Coronary artery (tissue), 2 donors: ENCODE data around the gene PDE4C.
"Not testable (repeated sequence)": the region's sequence is repeated elsewhere in the genome, so short reads cannot be mapped to it uniquely, and the experiment has no call there.

Experiments used
- DNase-seq: peaks from one replicate; pipeline ENCODE4 v3.0.0-alpha.2; 2017; ENCODE audit warnings: low spot score
- H3K27ac ChIP-seq, 2 donors: fragments of 200-600 bp; sonication (generic); one replicate each; pipeline ENCODE4 v1.5.1; 2016 to 2019
- H3K4me3 ChIP-seq: fragments of 200-600 bp; sonication (generic); 2 replicates; pipeline ENCODE4 v1.5.1; 2016; ENCODE audit warnings: mild to moderate bottlenecking, moderate library complexity
- TF ChIP-seq, protein P1 (sequence below): fragments of 200-600 bp; sonication (generic); IDR thresholded peaks from one replicate; pipeline ENCODE4 v1.5.1; 2019; ENCODE audit warnings: antibody characterized with exemption

PDE4C gene

DNA sequence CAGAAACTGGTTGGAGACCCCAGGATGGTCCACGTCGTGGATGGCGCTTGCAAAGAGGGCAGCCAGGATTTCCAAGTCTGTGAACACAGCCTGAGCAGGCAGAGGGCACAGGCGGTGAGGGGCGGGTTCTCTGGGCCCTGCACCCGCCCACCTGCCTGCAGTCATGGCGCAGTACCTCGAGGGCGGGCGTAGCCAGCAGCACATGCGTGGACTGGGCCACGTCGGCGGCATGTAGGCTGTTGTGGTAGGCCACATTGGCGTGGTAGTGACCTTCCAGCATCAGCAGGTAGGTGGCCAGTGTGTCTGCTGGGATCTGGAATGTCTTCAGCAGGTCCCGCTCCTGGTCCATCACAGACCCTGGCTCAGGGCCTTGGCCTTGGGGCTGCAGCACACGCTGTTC lies 8.1 kb downstream of the PDE4C start:
- no peak overlapping the region for H3K27ac ChIP-seq
- DNase-seq: no peak
- no peak overlapping the region for H3K4me3 ChIP-seq
- TF ChIP-seq, protein P1, sequence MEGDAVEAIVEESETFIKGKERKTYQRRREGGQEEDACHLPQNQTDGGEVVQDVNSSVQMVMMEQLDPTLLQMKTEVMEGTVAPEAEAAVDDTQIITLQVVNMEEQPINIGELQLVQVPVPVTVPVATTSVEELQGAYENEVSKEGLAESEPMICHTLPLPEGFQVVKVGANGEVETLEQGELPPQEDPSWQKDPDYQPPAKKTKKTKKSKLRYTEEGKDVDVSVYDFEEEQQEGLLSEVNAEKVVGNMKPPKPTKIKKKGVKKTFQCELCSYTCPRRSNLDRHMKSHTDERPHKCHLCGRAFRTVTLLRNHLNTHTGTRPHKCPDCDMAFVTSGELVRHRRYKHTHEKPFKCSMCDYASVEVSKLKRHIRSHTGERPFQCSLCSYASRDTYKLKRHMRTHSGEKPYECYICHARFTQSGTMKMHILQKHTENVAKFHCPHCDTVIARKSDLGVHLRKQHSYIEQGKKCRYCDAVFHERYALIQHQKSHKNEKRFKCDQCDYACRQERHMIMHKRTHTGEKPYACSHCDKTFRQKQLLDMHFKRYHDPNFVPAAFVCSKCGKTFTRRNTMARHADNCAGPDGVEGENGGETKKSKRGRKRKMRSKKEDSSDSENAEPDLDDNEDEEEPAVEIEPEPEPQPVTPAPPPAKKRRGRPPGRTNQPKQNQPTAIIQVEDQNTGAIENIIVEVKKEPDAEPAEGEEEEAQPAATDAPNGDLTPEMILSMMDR: no peak

DNA sequence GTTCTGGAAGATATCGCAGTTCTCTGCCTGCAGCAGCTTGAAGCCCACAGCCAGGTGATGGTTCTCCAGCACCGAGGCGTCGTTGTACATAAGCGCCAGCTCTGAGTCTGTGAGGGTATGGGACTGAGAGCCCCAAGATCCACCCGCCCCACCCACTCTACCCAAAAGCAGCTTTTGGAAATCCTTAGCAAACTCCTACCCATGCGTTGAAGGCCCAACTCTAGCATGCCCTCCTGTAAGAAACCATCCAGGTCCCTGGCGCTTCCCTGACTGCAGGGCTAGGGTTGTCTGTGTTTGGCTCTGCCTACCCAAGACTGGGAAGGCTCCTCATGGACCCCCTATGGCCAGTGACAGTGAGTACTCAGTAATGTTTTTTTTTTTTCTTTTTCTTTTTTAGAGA lies 9.4 kb downstream of the PDE4C start:
- Histone ChIP-seq H3K4me3 (no peak overlapping the region), H3K27ac (no peak overlapping the region)
- DNase-seq: no peak
- TF ChIP-seq, protein P1: no peak

GRCh38 chr19:18214779-18215433 lies 11.3 kb downstream of the PDE4C start:
- Histone ChIP-seq H3K4me3 (no peak overlapping the region), H3K27ac (no peak overlapping the region)
- TF ChIP-seq, protein P1: no peak
- DNase-seq: no peak

- Histone ChIP-seq H3K27ac (no peak overlapping the region), H3K4me3 (no peak overlapping the region)
- no peak for DNase-seq
- TF ChIP-seq, protein P1: no peak
Observed at GRCh38 chr19:18211683-18212082, 14.6 kb downstream of the PDE4C start.

- H3K4me3 ChIP-seq, H3K27ac ChIP-seq, DNase-seq: not testable (repeated sequence)
Observed at GRCh38 chr19:18209912-18210311, 16.3 kb downstream of the PDE4C start.

DNA sequence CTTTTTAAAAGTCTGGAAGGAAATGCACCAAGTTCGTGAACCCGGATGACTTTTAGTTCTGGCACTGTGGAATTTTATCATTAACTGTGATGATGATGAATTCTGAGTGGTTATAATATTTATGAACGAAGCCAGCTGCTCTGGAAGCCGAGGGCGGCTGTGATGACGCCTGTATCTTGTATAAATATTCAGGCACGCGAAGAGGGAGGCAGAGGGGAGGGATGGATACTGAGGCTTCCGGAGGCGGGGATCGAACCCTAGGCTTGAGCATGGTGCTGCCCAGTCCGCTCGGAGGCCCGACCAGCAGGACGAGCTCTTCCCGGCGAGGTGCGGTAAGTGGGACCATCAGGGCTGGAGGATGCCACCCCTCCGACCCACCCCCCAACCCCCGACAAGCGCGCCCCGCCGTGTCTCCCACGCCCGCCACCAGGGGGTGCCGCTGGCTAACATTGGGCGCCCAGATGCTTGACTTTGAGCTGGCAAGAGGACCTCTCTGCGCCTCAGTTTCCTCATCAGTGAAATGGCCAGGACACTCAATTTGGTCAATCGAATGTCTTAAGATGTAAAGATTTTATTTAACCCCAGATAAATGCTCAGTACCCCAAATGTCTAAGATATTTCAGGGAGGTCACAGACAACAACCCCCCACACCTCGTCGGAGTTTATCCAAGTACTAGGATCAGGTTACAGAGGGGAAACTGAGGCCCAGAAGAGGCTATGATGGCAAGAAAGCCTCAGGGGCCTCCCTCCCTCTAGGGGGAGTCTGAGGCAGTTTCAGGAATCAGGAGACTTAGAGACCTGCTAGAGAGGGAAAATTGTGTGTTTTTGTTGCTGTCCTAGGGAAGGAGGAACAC lies 17.9 kb downstream of the PDE4C start:
- TF ChIP-seq, protein P1: peak; percentile 65
- no peak for DNase-seq
- Histone ChIP-seq H3K27ac (peak overlapping the region in 1 of 2 donors; percentile 81), H3K4me3 (peak overlapping the region; percentile 37)

DNA sequence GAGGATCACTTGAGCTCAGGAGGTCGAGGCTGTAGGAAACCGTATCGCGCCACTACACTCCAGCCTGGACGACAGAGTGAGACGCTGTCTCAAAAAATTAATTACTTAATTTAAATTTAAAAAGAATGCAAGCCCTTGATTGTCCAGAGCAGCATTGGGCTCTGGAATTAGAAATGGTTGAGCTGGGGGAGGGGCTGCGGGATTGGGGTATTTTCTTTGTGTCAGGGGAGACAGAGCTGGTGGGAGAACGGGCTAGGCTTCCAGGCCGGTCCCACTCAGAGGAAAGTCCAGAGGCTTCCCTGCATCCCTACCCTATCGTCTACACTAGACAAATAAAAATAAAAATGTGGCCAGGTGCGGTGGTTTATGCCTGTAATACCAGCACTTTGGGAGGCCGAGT lies 20.2 kb downstream of the PDE4C start:
- Histone ChIP-seq H3K27ac (peak overlapping the region; percentile 93 to 97), H3K4me3 (no peak overlapping the region)
- TF ChIP-seq, protein P1: no peak
- no peak for DNase-seq
